MG63 (cell line): ENCODE measurements around the gene RAP1A. TPM values are rescaled to one million over a fixed set of nuclear protein-coding genes. Genes with fewer than 3 reads are reported as not detected.
A peak's percentile ranks its signal among the peaks of the same experiment; 100 is the strongest.

Experiments used
- DNase-seq: peaks from one replicate; pipeline ENCODE4 v3.0.0-alpha.2; 2020
- H3K27me3 ChIP-seq: fragments of 250-450 bp; sonication (Bioruptor Pico); 2 replicates; pipeline ENCODE4 v1.5.1; 2020; ENCODE audit warnings: mild to moderate bottlenecking, moderate library complexity
- H3K36me3 ChIP-seq: fragments of 250-450 bp; sonication (Bioruptor Pico); 2 replicates; pipeline ENCODE4 v1.5.1; 2020; ENCODE audit warnings: mild to moderate bottlenecking, moderate library complexity
- H3K4me3 ChIP-seq: fragments of 250-450 bp; sonication (Bioruptor Pico); 2 replicates; pipeline ENCODE4 v1.5.1; 2020; ENCODE audit warnings: mild to moderate bottlenecking, moderate library complexity
- H3K9me3 ChIP-seq: fragments of 250-450 bp; sonication (Bioruptor Pico); 2 replicates; pipeline ENCODE4 v1.5.1; 2020; ENCODE audit warnings: mild to moderate bottlenecking, moderate library complexity
- total RNA-seq: library from RNA; depleted of rRNA; stranded (reverse); fragments of >200 nt; shearing (Covaris generic); gene quantifications from 2 replicates; pipeline ENCODE4 v1.2.3, GENCODE V29; 2014; ENCODE audit warnings: low replicate concordance

Gene RAP1A
- total RNA-seq, 1 experiment from 2014 or later = 20.6 TPM

DNA sequence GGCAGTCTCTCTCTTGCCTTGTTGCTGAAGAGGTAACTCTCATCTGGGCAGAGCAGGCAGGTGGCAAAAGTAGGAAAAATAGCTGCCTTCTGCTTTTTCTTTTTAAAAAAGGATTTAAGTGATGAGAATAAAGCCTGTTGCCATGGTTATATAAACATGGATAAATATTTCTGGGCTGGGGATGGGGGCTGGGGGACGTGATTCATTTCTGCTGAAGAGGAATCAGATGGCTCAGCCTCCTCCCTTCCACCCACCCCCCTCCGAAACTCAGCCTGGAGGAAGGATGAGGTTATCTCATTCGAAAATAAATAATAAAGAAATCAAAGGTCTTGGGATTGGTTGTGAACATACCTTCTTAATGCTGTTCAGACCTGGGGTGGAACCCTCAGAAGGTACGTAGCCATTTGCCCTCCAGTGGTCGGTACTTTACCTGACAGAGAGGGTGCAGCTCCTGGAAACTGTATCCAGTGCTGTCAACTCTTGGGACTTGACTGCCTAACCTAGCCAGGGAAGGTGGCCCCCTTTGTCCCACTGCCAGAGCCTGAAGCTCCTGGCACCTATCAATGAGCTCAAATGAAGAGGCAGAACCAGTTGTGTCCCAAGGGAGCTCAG is 123.5 kb downstream of the RAP1A start:
- Histone ChIP-seq H3K36me3 (no peaks in the 10 kb centered on the region), H3K4me3 (no peak overlapping the region), H3K9me3 (no peaks in the 10 kb centered on the region), H3K27me3 (peaks cover 9% of the 10 kb centered on the region)
- DNase-seq = no peak

DNA sequence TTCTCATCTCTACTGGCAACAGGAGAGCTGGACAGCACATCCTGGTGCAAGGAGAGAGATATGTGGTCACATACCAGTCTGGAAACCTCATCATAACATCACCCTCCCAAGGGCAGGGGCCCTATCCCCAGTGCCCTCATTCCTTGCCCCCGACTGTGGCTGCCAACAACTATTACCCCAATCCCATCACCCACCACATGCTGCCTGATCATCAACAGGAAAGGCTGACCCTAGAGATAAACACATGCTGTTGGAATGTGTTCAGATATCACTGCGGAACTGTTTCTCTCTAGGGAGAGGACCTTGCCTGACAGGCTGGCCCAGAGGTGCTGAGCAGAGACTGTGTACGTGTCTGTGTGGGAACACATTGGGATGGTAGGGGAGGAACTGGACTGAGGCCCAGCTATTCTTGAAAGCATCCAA is 124.1 kb downstream of the RAP1A start:
- H3K36me3 ChIP-seq = no peaks in the 10 kb centered on the region
- peak; percentile 30 for DNase-seq
- H3K4me3 ChIP-seq = no peak overlapping the region
- H3K27me3 ChIP-seq = peaks cover 9% of the 10 kb centered on the region
- no peaks in the 10 kb centered on the region for H3K9me3 ChIP-seq

DNA sequence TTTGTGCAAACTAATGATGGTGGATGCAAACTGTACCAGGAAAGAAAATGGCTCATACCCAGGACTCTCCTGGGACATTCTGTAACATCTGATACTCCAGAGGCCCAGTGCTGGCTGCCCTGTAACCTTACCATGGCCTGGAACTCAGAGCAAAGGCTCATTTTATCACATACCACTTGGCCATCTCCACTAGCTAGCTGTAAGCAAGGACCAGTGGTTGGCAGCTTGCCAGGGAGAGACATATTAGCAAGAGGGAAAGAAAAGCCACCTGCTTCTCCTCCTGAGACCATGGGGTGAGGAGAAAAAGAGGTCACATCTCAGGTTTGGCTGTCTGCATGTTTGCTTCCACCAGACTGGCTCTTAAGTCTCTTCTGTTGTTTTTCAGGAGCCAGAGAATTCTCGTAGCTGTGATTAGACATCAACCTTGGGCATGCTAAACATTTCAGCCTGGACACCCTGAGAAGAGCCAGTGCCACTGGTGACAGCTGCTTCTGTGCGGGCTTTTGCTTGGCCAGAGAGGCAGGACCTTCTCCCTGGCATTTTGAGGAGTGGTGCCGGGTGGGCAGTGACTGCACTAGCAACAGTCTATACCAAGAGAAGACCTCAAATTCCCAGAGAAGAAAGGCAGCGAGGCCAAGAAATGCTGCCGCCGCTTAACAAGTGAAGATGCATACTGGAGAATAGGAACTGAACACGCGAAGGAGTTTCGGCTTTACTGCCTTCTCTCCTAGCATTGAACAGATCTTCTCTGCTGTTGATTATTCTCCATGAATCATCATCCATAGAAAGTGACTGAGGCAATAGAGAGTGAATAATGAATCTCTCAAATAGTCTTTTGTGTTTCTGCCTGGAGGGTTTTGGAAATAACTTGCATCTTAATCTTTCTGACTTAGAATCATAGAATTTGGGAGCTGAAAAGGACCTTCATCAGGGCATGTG is 126.4 kb downstream of the RAP1A start:
- Histone ChIP-seq H3K27me3 (peaks cover 3% of the 10 kb centered on the region; the same call in 1 of the 2 replicates), H3K36me3 (no peaks in the 10 kb centered on the region), H3K4me3 (no peak overlapping the region), H3K9me3 (no peaks in the 10 kb centered on the region)
- DNase-seq = no peak

DNA sequence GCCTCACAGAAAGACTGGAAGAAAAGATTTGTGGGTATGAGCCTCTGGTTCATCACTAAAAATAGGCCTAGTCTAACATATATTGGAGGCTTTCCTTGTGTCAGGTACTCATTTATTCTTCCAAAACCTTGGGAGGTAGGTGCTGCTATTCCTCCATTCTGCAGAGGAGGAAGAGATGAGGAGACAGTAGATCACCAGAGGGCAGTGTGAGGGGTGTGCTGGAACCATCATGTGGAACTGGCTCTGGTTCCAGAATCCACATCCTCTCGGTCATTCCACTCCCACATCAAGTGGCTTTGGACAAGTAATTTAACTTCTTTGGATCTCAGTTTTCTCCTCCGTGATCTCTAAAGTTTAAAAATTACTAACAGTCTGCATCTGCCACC is 127.0 kb downstream of the RAP1A start:
- Histone ChIP-seq H3K4me3 (no peak overlapping the region), H3K27me3 (0 out of 2 replicates have a peak, but pooled peaks cover 3% of the 10 kb centered on the region), H3K9me3 (no peaks in the 10 kb centered on the region), H3K36me3 (no peaks in the 10 kb centered on the region)
- no peak for DNase-seq

DNA sequence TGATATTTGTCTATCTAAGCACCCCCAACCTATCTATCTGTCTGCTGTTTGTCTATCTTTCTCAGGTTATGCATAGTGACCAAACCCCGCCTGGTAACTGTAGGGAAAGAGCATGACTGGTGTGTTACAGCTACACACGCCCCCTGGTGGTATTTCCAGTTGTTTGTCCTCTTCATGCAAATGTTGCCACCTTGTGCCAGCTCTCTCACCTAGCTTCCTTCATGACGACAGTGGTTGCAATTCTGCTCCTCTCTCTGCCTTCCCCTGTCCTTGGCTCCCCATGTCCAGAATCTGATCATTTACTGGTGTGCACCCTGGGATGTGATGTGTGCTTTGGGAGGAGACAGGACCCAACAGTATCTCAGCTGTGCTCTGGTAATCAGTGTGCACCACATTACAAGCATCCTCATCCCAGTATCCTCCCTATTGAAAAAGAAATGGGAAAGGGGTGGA is 127.7 kb downstream of the RAP1A start:
- peak; percentile 61 for DNase-seq
- Histone ChIP-seq H3K27me3 (no peaks in the 10 kb centered on the region), H3K9me3 (no peaks in the 10 kb centered on the region), H3K4me3 (no peak overlapping the region), H3K36me3 (no peaks in the 10 kb centered on the region)

DNA sequence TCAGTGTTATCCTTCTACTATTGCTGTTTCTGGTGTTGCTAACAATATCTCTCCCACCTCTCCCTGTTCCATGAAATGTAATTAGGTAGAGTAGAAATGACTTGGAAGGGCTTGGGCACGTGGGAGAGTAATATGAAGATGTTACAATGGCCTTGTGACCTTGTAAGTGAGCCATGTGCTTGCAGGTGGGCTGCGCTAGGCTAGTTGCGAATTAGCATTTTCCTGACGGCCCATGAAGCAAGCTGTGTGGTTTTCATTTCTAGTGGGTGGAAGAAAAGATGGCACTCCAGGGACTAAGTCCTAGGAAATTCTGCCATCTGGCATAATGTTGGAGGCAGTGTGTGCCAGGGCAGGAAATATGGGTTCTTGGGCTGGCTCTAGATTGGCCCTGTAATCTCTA is 128.4 kb downstream of the RAP1A start:
- Histone ChIP-seq H3K36me3 (no peaks in the 10 kb centered on the region), H3K4me3 (no peak overlapping the region), H3K9me3 (no peaks in the 10 kb centered on the region), H3K27me3 (no peaks in the 10 kb centered on the region)
- DNase-seq = no peak

DNA sequence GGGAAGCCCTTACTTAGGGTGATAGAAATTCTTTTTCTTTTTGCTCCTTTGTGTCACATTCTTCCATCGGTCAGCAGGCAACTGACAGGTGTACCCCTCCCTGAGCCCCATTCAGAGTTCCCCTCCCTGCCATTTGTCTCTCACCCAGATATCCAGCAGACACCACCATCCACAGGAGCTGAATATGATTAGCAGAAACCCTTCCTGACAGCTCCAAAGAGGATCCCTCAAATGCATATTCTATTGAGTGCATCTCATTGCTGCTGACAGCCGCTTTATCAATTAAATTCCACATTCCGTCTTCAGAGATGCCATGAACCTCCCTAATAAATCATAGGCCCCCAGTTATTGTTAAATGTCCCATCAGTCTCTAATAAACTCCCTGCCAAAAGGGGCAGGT is 130.0 kb downstream of the RAP1A start:
- Histone ChIP-seq H3K4me3 (no peak overlapping the region), H3K36me3 (no peaks in the 10 kb centered on the region), H3K27me3 (no peaks in the 10 kb centered on the region), H3K9me3 (no peaks in the 10 kb centered on the region)
- no peak for DNase-seq

DNA sequence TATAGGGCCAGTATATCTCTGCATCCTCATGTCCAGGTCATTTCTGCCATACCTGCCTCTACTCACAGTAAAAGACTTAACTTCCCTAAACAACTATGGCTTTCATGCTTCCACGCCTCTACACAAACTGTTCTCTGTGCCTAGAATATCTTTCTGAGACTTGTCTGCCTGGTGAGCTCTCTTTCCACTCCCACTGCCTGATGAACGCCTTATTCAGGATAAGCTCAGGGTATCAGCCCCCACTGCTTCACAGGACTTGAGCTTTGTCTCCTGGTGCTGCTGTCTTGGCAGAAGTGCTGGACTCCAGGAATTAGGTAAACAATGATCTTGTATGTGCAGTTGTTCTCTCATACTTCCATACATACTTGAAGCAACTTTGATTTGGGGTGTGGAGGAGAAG is 131.3 kb downstream of the RAP1A start:
- no peak for DNase-seq
- H3K27me3 ChIP-seq = no peaks in the 10 kb centered on the region
- H3K9me3 ChIP-seq = no peaks in the 10 kb centered on the region
- H3K36me3 ChIP-seq = peaks cover 2% of the 10 kb centered on the region
- H3K4me3 ChIP-seq = no peak overlapping the region

DNA sequence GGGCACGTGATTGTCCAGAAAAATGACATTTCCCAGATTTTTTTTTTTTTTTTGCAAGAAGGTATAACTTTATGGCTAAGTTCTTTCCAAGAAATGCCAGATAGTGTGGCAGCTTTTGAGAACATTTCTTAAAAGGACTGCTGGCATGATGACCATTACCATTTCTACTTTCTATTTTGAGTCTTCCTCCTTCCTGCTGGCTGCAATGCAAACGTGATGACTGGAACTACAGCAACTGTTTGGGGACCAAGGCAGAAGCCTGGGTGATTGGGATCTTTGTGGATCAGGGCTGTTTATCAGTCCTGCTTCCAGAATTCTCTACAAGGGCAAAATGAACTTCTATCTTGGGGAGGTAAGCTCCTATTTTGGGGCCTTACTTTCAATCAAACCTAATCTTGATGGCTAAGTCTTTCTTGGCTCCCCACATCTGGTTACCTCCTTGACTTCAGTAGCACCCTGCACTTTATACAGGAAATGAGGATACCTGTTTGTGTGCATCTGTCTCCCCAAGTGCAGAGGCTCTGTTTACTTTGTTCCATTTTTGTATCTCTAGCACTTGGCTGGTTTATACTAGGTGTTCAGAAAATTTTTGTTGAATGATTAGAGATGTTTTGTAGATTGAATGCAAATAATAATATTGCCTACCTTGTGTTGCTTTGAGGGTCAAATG is 132.5 kb downstream of the RAP1A start:
- Histone ChIP-seq H3K36me3 (peaks cover 3% of the 10 kb centered on the region), H3K27me3 (no peaks in the 10 kb centered on the region), H3K9me3 (no peaks in the 10 kb centered on the region), H3K4me3 (no peak overlapping the region)
- no peak for DNase-seq

DNA sequence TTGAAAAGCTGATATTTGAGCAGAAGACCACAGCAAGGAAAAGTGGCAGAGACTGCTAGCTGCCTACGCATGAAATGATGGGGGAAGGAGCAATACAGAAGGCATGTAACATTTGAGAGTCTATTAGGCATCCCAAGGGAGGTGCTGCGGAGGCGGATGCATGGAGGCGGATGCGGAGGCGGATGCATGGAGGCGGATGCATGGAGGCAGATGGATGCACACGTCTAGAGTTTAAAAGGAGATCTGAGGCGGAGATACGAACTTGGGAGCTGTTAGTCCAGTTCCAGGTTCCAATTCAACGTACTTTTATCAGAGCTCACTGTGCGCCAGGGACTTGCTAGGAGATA is 135.4 kb downstream of the RAP1A start:
- DNase-seq = peak; percentile 51
- Histone ChIP-seq H3K27me3 (no peaks in the 10 kb centered on the region), H3K9me3 (no peaks in the 10 kb centered on the region), H3K4me3 (peak overlapping the region; percentile 98), H3K36me3 (peaks cover 23% of the 10 kb centered on the region)

DNA sequence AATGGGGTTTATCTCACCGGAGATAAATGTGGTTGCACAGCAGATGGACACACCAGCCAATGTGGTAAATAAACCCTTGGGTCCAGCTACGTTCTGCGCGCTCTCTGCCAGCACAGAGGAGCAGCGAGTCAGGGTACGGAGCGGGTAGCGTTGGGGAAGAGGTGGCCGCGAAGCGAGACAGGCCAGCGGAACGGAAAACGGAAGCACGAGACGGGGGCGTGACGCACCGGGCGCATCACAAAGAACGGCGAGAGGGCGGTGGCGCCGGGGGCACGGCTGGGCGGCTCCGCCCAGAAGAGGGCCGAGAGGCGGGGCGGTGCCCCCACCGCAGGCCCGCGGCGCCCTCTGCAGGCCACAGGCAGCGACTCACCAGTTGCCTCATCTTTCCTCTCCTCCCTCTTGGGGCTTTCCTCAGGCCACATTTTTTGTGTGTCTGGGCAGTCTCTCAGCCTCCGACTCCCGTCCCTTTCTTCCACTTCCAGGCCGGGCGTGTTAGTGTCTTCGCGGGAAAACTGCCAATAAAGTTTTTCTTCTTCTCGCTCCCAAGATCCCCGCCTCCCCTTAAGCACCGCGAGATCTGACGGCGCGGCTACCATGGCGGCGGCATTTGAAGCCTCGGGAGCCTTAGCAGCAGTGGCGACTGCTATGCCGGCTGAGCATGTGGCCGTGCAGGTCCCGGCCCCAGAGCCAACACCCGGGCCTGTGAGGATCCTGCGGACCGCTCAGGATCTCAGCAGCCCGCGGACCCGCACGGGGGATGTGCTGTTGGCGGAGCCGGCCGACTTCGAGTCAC is 135.9 kb downstream of the RAP1A start, which contains the start of gene DDX20:
TSS of gene DDX20 (plus strand) at position 571 of the 793 bp plus-strand sequence. CDS start at position 595, 24 bp downstream.
- no peaks in the 10 kb centered on the region for H3K27me3 ChIP-seq

DNA sequence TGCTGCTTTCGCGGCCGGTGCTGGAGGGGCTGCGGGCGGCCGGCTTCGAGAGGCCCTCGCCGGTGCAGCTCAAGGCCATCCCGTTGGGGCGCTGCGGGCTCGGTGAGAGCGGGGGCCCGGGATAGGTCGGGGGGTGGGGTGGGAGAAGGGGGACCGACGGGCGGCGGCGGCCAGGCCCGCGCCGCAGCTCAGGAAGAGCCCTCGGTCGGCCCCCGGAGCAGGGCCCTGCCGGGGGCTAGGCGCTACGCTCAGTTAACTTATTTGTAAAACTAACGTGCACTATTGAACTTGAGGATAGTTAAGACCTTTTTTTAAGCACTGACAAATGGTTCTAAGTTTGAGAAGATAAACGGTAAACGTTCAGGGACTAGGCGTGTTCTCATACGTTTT is 136.5 kb downstream of the RAP1A start:
- Histone ChIP-seq H3K27me3 (no peaks in the 10 kb centered on the region), H3K36me3 (peaks cover 35% of the 10 kb centered on the region), H3K9me3 (no peaks in the 10 kb centered on the region), H3K4me3 (peak overlapping the region; percentile 98)
- no peak for DNase-seq

More for the DNA sequence above, 135.9 kb downstream of the RAP1A start, which contains the start of gene DDX20:
- peaks cover 29% of the 10 kb centered on the region for H3K36me3 ChIP-seq
- no peaks in the 10 kb centered on the region for H3K9me3 ChIP-seq
- H3K4me3 ChIP-seq = peak within 1 kb of the TSS; percentile 98
- peak; percentile 94 for DNase-seq

DNA sequence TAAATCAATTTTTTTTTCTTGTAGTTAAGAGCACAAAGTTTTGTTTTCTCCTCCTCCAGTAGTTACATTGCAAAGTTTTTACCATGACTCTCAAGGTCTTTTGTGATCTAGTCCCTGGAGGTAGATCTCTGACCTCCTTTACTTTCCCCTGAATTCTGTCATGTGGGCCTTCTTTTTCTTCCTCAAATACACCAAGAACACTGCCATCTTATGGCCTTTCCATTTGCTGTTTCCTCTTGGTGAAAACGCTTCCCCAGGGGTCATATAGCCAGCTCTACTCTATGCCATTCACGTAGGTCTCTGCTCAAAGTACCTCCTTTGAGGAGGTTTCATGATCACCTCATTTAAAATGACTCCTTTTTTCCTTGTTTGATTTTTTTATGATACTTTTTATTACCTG is 138.8 kb downstream of the RAP1A start:
- Histone ChIP-seq H3K27me3 (no peaks in the 10 kb centered on the region), H3K36me3 (peaks cover 54% of the 10 kb centered on the region), H3K9me3 (no peaks in the 10 kb centered on the region), H3K4me3 (no peak overlapping the region)
- no peak for DNase-seq

DNA sequence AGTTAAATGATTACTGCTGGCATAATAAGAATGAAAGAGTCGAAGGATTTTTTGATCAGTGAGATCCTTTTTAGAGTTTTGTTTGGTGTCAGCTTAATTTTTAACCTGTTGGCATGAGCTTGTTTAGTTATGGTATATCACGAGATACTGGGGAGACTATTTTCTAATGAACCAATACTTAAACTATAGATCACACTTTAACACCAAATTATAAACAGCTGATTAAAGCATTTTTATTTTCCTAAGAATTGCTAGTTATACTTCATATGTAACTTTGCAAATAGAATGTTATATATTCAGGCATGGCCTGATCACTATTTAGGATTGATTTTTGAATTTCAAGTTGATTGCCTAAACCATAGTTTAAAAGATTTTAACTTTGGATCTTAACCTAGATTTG is 142.1 kb downstream of the RAP1A start:
- no peak for DNase-seq
- Histone ChIP-seq H3K9me3 (no peaks in the 10 kb centered on the region), H3K4me3 (no peak overlapping the region), H3K27me3 (no peaks in the 10 kb centered on the region), H3K36me3 (peaks cover 85% of the 10 kb centered on the region)

DNA sequence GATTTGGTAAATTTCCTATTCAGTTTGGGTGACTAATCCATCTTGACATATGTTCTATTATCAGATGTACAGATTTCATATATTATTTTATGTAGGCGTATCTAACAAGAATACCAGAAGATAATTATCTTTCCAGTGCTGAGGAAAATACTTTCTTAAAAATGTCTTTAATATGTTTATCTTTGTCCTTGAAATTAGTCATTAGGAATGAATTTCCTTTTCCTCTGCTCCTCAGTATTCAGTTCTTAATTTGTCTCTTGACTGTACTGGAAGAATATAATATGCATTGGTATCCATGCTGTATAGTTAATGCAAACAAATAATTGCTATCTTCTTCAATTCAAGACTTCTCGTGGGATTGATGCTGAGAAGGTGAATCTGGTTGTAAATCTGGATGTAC is 142.7 kb downstream of the RAP1A start:
- H3K4me3 ChIP-seq = no peak overlapping the region
- no peaks in the 10 kb centered on the region for H3K27me3 ChIP-seq
- no peaks in the 10 kb centered on the region for H3K9me3 ChIP-seq
- peaks cover 86% of the 10 kb centered on the region for H3K36me3 ChIP-seq
- no peak for DNase-seq
